HepG2 (cell line): ENCODE results near the gene TASOR. TPM values are rescaled to one million over a fixed set of nuclear protein-coding genes. Genes with fewer than 3 reads are reported as not detected.
A peak's percentile ranks its signal among the peaks of the same experiment; 100 is the strongest.

ENCODE experiments used
- CC2D1A ChIP-seq: sonication (generic); formaldehyde crosslinking; IDR thresholded peaks from 2 replicates; pipeline ENCODE4 v1.8.1; 2023; ENCODE audit warnings: mild to moderate bottlenecking, missing genetic modification reagents
- ELF3 ChIP-seq: IDR thresholded peaks from 2 replicates; pipeline ENCODE4 v1.6.1; 2016; ENCODE audit warnings: missing genetic modification reagents, missing compliant biosample characterization
- FOXP1 ChIP-seq, 2 experiments: fragments of 450-650 bp in 1 of 2; IDR thresholded peaks; 2 replicates each; pipeline ENCODE4 v1.6.1; 2017 to 2018; ENCODE audit warnings: antibody characterized with exemption in 1 of 2
- NFIC ChIP-seq: IDR thresholded peaks from 2 replicates; pipeline ENCODE4 v1.6.1; 2012; ENCODE audit warnings: mild to moderate bottlenecking, low read length, inconsistent platforms
- PHF21A ChIP-seq: sonication (generic); formaldehyde crosslinking; IDR thresholded peaks from 2 replicates; pipeline ENCODE4 v1.5.0; 2020; ENCODE audit warnings: mild to moderate bottlenecking, missing genetic modification reagents
- POLR2A ChIP-seq, 2 experiments: IDR thresholded peaks; 2 replicates each; pipeline ENCODE4 v1.6.1; 2011; ENCODE audit warnings: low read depth in 2 of 2, low read length in 2 of 2, mild to moderate bottlenecking in 1 of 2, moderate library complexity in 1 of 2; ENCODE audit not compliant: insufficient read depth in 1 of 2
- RARG ChIP-seq: sonication (generic); formaldehyde crosslinking; IDR thresholded peaks from 2 replicates; pipeline ENCODE4 v1.4.0; 2020; ENCODE audit warnings: low read depth, mild to moderate bottlenecking, missing genetic modification reagents
- SP1 ChIP-seq, 2 experiments: fragments of 450-650 bp in 1 of 2; sonication (generic) in 1 of 2; formaldehyde crosslinking in 1 of 2; IDR thresholded peaks; 2 replicates each; pipeline versions ENCODE4 v1.4.0 to v1.6.1; 2016 to 2020; ENCODE audit warnings: missing genetic modification reagents in 1 of 2
- SP140L ChIP-seq: sonication (generic); formaldehyde crosslinking; IDR thresholded peaks from 2 replicates; pipeline ENCODE4 v1.4.0; 2020; ENCODE audit warnings: missing genetic modification reagents, borderline replicate concordance
- TBX3 ChIP-seq: fragments of 450-650 bp; IDR thresholded peaks from 2 replicates; pipeline ENCODE4 v1.6.1; 2017; ENCODE audit warnings: antibody characterized with exemption, mild to moderate bottlenecking, inconsistent platforms, borderline replicate concordance
- ZNF124 ChIP-seq: sonication (generic); formaldehyde crosslinking; IDR thresholded peaks from 2 replicates; pipeline ENCODE4 v1.4.0; 2020; ENCODE audit warnings: missing genetic modification reagents
- ZNF136 ChIP-seq: sonication (generic); formaldehyde crosslinking; IDR thresholded peaks from 2 replicates; pipeline ENCODE4 v1.8.1; 2022; ENCODE audit warnings: low read depth, mild to moderate bottlenecking, moderate library complexity, missing genetic modification reagents
- ZNF160 ChIP-seq: sonication (generic); formaldehyde crosslinking; IDR thresholded peaks from 2 replicates; pipeline ENCODE4 v1.8.0; 2022; ENCODE audit warnings: mild to moderate bottlenecking, inconsistent platforms, missing genetic modification reagents
- ZNF329 ChIP-seq: sonication (generic); formaldehyde crosslinking; IDR thresholded peaks from 2 replicates; pipeline ENCODE4 v1.9.0; 2021; ENCODE audit warnings: low read depth, mild to moderate bottlenecking, missing genetic modification reagents
- ZNF510 ChIP-seq: sonication (generic); formaldehyde crosslinking; IDR thresholded peaks from 2 replicates; pipeline ENCODE4 v1.4.0; 2020; ENCODE audit warnings: low read depth, mild to moderate bottlenecking, missing genetic modification reagents
- ZNF550 ChIP-seq: sonication (generic); formaldehyde crosslinking; IDR thresholded peaks from 2 replicates; pipeline ENCODE4 v1.4.0; 2020; ENCODE audit warnings: mild to moderate bottlenecking, missing genetic modification reagents, borderline replicate concordance
- ZSCAN31 ChIP-seq: sonication (generic); formaldehyde crosslinking; IDR thresholded peaks from 2 replicates; pipeline ENCODE4 v1.5.0; 2020; ENCODE audit warnings: low read depth, mild to moderate bottlenecking, missing genetic modification reagents
- polyA plus RNA-seq, 8 experiments: library from polyadenylated mRNA; depleted of rRNA in 3 of 8; stranded (reverse) in 7 of 8; unstranded in 1 of 8; fragments of >200 nt; fragmentation: Illumina TruSeq in 4 of 8; extraction: Trizol in 4 of 8; gene quantifications; 2 replicates each; pipeline versions ENCODE4 v1.2.1 to v1.2.3, GENCODE V29; 2011 to 2016; ENCODE audit warnings: low read depth in 4 of 8, missing spikeins in 1 of 8, mixed read lengths in 1 of 8; ENCODE audit not compliant: insufficient read depth in 1 of 8
- total RNA-seq, 5 experiments: library from RNA; depleted of rRNA; stranded (reverse); fragments of >200 nt; fragmentation: Illumina TruSeq; extraction: Trizol; gene quantifications; 2 replicates each; pipeline ENCODE4 v1.2.3, GENCODE V29; 2016; ENCODE audit warnings: low read depth in 1 of 5
- TF ChIP-seq, protein P1 (sequence below): sonication (generic); formaldehyde crosslinking; IDR thresholded peaks from 2 replicates; pipeline ENCODE4 v1.5.0; 2020; ENCODE audit warnings: missing genetic modification reagents, mild to moderate bottlenecking, borderline replicate concordance
- TF ChIP-seq, protein P2 (sequence below): sonication (generic); formaldehyde crosslinking; IDR thresholded peaks from 2 replicates; pipeline ENCODE4 v1.4.0; 2020; ENCODE audit warnings: mild to moderate bottlenecking, missing genetic modification reagents
- TF ChIP-seq, protein P3 (sequence below), 2 experiments: sonication (generic) in 1 of 2; formaldehyde crosslinking in 1 of 2; IDR thresholded peaks; 2 replicates each; pipeline versions ENCODE4 v1.4.0 to v1.6.1; 2018 to 2020; ENCODE audit warnings: missing genetic modification reagents in 2 of 2, borderline replicate concordance in 1 of 2, low read depth in 1 of 2, mild to moderate bottlenecking in 1 of 2, missing biosample characterization in 1 of 2
- TF ChIP-seq, protein P4 (sequence below): IDR thresholded peaks from 2 replicates; pipeline ENCODE4 v1.6.1; 2016; ENCODE audit warnings: control low read depth
- TF ChIP-seq, protein P5 (sequence below): sonication (generic); formaldehyde crosslinking; IDR thresholded peaks from 2 replicates; pipeline ENCODE4 v1.5.0; 2020; ENCODE audit warnings: missing genetic modification reagents
- TF ChIP-seq, protein P6 (sequence below): sonication (generic); formaldehyde crosslinking; IDR thresholded peaks from 2 replicates; pipeline ENCODE4 v1.4.0; 2020; ENCODE audit warnings: missing genetic modification reagents, borderline replicate concordance

Gene TASOR
- total and polyA plus RNA-seq, 2 of the 13 experiments (the other 11 are each of a cell fraction or from before 2014, with no cell fraction given) = 20.1 to 32.5 TPM

DNA sequence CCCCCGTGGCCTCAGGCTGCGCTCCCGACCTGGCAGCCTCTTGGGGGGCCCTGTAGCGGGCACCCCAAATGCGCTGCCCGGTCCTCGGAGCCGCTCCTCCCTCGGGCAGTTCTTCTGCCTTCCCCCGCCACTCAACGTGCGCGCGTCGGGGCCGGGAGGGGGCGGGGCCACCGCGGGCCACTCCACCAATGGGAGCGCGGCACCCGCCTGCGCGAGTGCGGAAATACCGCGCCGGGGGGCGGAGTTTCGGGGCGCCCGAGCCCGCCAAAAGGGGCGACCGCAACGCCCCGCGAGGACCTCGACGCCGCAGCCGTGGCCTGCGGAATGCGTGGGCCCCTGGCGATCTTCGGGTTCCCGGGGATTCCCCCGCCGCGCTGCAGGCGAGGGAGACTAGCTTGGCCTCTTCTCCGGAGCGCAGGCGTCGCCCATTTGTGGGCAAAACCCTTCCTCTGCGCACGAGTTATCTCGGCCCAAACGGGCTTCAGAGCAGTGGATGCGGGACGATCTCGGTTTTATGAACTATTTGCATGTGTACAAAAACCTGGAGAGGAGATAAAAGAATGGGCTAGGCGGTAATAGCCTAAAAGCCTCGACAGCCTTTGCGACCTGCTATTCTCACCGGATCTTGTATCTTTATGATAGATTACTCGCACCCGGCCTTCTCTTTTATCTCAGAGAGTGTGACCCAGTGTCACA is at the start of gene TASOR (continued):
- TF ChIP-seq, protein P1, sequence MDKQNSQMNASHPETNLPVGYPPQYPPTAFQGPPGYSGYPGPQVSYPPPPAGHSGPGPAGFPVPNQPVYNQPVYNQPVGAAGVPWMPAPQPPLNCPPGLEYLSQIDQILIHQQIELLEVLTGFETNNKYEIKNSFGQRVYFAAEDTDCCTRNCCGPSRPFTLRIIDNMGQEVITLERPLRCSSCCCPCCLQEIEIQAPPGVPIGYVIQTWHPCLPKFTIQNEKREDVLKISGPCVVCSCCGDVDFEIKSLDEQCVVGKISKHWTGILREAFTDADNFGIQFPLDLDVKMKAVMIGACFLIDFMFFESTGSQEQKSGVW (CRISPR knock-in tag) = 0 out of 2 replicates have a peak, but pooled peaks have one; percentile 73
- TF ChIP-seq ELF3 (CRISPR knock-in tag) (peak; percentile 59), FOXP1 (IDR thresholded peaks at IDR 0.05) (no peak), FOXP1 (CRISPR knock-in tag; IDR thresholded peaks at IDR 0.05) (no peak), ZNF510 (CRISPR knock-in tag) (peak; percentile 67), SP140L (CRISPR knock-in tag) (no peak), ZNF124 (CRISPR knock-in tag) (peak; percentile 28; the same call in 1 of the 2 replicates), ZSCAN31 (CRISPR knock-in tag) (peak; percentile 98), SP1 (IDR thresholded peaks at IDR 0.05) (no peak), SP1 (CRISPR knock-in tag; IDR thresholded peaks at IDR 0.05) (peak; percentile 94), PHF21A (CRISPR knock-in tag) (0 out of 2 replicates have a peak, but pooled peaks have one; percentile 5), POLR2A (IDR thresholded peaks at IDR 0.05; ENCODE audit: insufficient read depth in 1 of 2, low read depth in 2 of 2, low read length in 2 of 2) (peak in 1 of 2 experiments; percentile 73; a peak in 2 of 4 replicates), ZNF550 (CRISPR knock-in tag) (no peak), NFIC (no peak), CC2D1A (CRISPR knock-in tag) (peak; percentile 93; the same call in 1 of the 2 replicates), ZNF329 (CRISPR knock-in tag) (peak; percentile 69; the same call in 1 of the 2 replicates), ZNF136 (no peak), RARG (0 out of 2 replicates have a peak, but pooled peaks have one; percentile 47), ZNF160 (CRISPR knock-in tag) (peak; percentile 50; the same call in 1 of the 2 replicates), TBX3 (no peak)
- TF ChIP-seq, protein P2, sequence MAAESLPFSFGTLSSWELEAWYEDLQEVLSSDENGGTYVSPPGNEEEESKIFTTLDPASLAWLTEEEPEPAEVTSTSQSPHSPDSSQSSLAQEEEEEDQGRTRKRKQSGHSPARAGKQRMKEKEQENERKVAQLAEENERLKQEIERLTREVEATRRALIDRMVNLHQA (CRISPR knock-in tag) = no peak
- TF ChIP-seq, protein P3, sequence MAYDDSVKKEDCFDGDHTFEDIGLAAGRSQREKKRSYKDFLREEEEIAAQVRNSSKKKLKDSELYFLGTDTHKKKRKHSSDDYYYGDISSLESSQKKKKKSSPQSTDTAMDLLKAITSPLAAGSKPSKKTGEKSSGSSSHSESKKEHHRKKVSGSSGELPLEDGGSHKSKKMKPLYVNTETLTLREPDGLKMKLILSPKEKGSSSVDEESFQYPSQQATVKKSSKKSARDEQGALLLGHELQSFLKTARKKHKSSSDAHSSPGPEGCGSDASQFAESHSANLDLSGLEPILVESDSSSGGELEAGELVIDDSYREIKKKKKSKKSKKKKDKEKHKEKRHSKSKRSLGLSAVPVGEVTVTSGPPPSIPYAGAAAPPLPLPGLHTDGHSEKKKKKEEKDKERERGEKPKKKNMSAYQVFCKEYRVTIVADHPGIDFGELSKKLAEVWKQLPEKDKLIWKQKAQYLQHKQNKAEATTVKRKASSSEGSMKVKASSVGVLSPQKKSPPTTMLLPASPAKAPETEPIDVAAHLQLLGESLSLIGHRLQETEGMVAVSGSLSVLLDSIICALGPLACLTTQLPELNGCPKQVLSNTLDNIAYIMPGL (CRISPR knock-in tag; IDR thresholded peaks at IDR 0.05; ENCODE audit: borderline replicate concordance in 1 of 2, low read depth in 1 of 2) = peak in 1 of 2 experiments; percentile 72; a peak in 3 of 4 replicates
- TF ChIP-seq, protein P4, sequence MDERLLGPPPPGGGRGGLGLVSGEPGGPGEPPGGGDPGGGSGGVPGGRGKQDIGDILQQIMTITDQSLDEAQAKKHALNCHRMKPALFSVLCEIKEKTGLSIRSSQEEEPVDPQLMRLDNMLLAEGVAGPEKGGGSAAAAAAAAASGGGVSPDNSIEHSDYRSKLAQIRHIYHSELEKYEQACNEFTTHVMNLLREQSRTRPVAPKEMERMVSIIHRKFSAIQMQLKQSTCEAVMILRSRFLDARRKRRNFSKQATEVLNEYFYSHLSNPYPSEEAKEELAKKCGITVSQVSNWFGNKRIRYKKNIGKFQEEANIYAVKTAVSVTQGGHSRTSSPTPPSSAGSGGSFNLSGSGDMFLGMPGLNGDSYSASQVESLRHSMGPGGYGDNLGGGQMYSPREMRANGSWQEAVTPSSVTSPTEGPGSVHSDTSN (CRISPR knock-in tag) = no peak
- TF ChIP-seq, protein P5, sequence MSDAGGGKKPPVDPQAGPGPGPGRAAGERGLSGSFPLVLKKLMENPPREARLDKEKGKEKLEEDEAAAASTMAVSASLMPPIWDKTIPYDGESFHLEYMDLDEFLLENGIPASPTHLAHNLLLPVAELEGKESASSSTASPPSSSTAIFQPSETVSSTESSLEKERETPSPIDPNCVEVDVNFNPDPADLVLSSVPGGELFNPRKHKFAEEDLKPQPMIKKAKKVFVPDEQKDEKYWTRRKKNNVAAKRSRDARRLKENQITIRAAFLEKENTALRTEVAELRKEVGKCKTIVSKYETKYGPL (CRISPR knock-in tag) = peak; percentile 64; the same call in 1 of the 2 replicates
- TF ChIP-seq, protein P6, sequence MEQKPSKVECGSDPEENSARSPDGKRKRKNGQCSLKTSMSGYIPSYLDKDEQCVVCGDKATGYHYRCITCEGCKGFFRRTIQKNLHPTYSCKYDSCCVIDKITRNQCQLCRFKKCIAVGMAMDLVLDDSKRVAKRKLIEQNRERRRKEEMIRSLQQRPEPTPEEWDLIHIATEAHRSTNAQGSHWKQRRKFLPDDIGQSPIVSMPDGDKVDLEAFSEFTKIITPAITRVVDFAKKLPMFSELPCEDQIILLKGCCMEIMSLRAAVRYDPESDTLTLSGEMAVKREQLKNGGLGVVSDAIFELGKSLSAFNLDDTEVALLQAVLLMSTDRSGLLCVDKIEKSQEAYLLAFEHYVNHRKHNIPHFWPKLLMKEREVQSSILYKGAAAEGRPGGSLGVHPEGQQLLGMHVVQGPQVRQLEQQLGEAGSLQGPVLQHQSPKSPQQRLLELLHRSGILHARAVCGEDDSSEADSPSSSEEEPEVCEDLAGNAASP (CRISPR knock-in tag) = peak; percentile 23; the same call in 1 of the 2 replicates
